Measurements from ENCODE around the gene PDE2A. TPM values are rescaled to one million over a fixed set of nuclear protein-coding genes. Genes with fewer than 3 reads are reported as not detected.

Gene PDE2A
- total RNA-seq, 1 donor from 2014 or later: not detected

DNA sequence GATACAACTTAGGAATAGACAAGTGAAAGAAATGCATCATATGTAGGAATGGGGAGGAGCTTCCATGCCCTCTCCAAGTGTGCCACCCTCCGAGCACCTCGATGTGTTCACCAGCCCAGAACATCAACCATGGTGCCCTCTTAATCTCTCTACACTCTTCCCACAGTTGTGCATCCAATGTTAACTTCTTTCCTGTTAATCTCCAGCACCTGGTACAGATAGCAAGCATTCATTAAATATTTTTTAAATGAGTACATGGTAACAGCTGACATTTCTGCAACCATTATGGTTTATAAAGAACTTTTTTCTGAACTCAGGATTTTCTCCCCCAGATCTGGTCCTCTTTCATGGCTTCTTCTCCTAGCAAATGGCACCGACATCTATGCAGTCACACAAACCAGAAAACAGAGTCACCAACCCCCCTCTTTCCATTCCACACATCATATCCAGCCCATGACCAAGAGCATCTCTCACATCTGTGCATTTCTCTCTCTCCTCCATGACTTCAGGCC lies 121.8 kb downstream of the PDE2A start:
- Mint-ChIP-seq H3K27me3 (ENCODE audit: unreplicated experiment) (peaks cover 60% of the 10 kb centered on the region), H3K4me1 (ENCODE audit: unreplicated experiment) (no peaks in the 10 kb centered on the region), H3K9me3 (ENCODE audit: unreplicated experiment) (no peaks in the 10 kb centered on the region), H3K4me3 (ENCODE audit: unreplicated experiment) (no peak overlapping the region), H3K27ac (ENCODE audit: unreplicated experiment) (no peak overlapping the region), H3K36me3 (ENCODE audit: unreplicated experiment) (no peaks in the 10 kb centered on the region)
- no peak for DNase-seq (ENCODE audit: extremely low spot score, unreplicated experiment)
- TF ChIP-seq, protein P1, sequence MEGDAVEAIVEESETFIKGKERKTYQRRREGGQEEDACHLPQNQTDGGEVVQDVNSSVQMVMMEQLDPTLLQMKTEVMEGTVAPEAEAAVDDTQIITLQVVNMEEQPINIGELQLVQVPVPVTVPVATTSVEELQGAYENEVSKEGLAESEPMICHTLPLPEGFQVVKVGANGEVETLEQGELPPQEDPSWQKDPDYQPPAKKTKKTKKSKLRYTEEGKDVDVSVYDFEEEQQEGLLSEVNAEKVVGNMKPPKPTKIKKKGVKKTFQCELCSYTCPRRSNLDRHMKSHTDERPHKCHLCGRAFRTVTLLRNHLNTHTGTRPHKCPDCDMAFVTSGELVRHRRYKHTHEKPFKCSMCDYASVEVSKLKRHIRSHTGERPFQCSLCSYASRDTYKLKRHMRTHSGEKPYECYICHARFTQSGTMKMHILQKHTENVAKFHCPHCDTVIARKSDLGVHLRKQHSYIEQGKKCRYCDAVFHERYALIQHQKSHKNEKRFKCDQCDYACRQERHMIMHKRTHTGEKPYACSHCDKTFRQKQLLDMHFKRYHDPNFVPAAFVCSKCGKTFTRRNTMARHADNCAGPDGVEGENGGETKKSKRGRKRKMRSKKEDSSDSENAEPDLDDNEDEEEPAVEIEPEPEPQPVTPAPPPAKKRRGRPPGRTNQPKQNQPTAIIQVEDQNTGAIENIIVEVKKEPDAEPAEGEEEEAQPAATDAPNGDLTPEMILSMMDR (IDR thresholded peaks at IDR 0.05): no peak

DNA sequence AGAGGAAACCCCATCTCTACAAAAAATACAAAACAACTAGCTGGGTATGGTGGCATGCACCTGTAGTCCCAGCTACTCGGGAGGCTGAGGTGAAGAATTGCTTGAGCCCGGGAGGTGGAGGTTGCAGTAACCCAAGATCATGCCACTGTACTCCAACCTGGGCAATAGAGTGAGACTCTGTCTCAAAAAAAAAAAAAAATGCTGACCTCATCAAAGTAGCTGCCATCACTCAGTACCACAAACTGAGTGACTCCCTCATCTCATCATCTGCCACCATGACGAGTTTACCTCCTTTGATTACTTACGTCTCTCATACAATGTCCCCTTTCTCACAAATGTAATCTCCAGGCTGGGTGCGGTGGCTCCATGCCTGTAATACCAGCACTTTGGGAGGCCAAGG lies 122.7 kb downstream of the PDE2A start:
- no peak overlapping the region for H3K4me3 Mint-ChIP-seq (ENCODE audit: unreplicated experiment)
- no peaks in the 10 kb centered on the region for H3K36me3 Mint-ChIP-seq (ENCODE audit: unreplicated experiment)
- H3K4me1 Mint-ChIP-seq (ENCODE audit: unreplicated experiment): no peaks in the 10 kb centered on the region
- H3K27me3 Mint-ChIP-seq (ENCODE audit: unreplicated experiment): peaks cover 59% of the 10 kb centered on the region
- no peak overlapping the region for H3K27ac Mint-ChIP-seq (ENCODE audit: unreplicated experiment)
- H3K9me3 Mint-ChIP-seq (ENCODE audit: unreplicated experiment): no peaks in the 10 kb centered on the region
- TF ChIP-seq, protein P1 (IDR thresholded peaks at IDR 0.05): no peak
- no peak for DNase-seq (ENCODE audit: extremely low spot score, unreplicated experiment)

DNA sequence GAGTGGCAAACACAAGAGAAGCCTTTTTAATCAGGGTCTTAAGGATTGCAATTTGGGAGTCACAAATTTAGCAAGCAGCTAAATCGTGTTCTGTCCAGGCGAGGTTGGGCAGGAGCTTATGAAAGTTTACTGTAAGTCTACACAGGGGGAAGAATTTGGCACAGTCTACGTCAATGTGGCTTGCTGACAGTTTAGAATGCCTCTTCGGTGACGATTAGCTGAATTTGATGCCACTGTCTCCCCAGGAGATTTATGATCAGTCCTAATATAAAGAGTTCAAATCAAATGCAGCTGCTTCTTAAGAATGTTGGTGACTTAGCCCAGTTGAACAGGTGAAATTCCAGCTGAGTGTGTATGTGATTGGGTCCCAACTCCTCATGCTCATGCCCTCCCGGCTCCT lies 125.8 kb downstream of the PDE2A start:
- Mint-ChIP-seq H3K9me3 (ENCODE audit: unreplicated experiment) (no peaks in the 10 kb centered on the region), H3K36me3 (ENCODE audit: unreplicated experiment) (no peaks in the 10 kb centered on the region), H3K27me3 (ENCODE audit: unreplicated experiment) (peaks cover 56% of the 10 kb centered on the region), H3K4me3 (ENCODE audit: unreplicated experiment) (no peak overlapping the region), H3K4me1 (ENCODE audit: unreplicated experiment) (no peaks in the 10 kb centered on the region), H3K27ac (ENCODE audit: unreplicated experiment) (no peak overlapping the region)
- TF ChIP-seq, protein P1 (IDR thresholded peaks at IDR 0.05): no peak
- no peak for DNase-seq (ENCODE audit: extremely low spot score, unreplicated experiment)

GRCh38 chr11:72546866-72547265 lies 127.4 kb downstream of the PDE2A start:
- Mint-ChIP-seq H3K4me3 (ENCODE audit: unreplicated experiment) (no peak overlapping the region), H3K9me3 (ENCODE audit: unreplicated experiment) (no peaks in the 10 kb centered on the region), H3K4me1 (ENCODE audit: unreplicated experiment) (no peaks in the 10 kb centered on the region), H3K27me3 (ENCODE audit: unreplicated experiment) (peaks cover 58% of the 10 kb centered on the region), H3K27ac (ENCODE audit: unreplicated experiment) (no peak overlapping the region), H3K36me3 (ENCODE audit: unreplicated experiment) (no peaks in the 10 kb centered on the region)
- no peak for DNase-seq (ENCODE audit: extremely low spot score, unreplicated experiment)
- TF ChIP-seq, protein P1 (IDR thresholded peaks at IDR 0.05): no peak

GRCh38 chr11:72544589-72544988 lies 129.6 kb downstream of the PDE2A start:
- H3K4me1 Mint-ChIP-seq (ENCODE audit: unreplicated experiment): no peaks in the 10 kb centered on the region
- DNase-seq (ENCODE audit: extremely low spot score, unreplicated experiment): no peak
- H3K27ac Mint-ChIP-seq (ENCODE audit: unreplicated experiment): no peak overlapping the region
- no peaks in the 10 kb centered on the region for H3K36me3 Mint-ChIP-seq (ENCODE audit: unreplicated experiment)
- TF ChIP-seq, protein P1 (IDR thresholded peaks at IDR 0.05): no peak
- peaks cover 77% of the 10 kb centered on the region for H3K27me3 Mint-ChIP-seq (ENCODE audit: unreplicated experiment)
- H3K9me3 Mint-ChIP-seq (ENCODE audit: unreplicated experiment): no peaks in the 10 kb centered on the region
- H3K4me3 Mint-ChIP-seq (ENCODE audit: unreplicated experiment): no peak overlapping the region
